ENCODE results near the gene ITGAE. TPM values are rescaled to one million over a fixed set of nuclear protein-coding genes. Genes with fewer than 3 reads are reported as not detected.

ITGAE gene
- total RNA-seq, 1 experiment from 2014 or later = 31.6 TPM

GRCh38 chr17:3695129-3695722, 105.8 kb downstream of the ITGAE start:
- H3K4me3 ChIP-seq = peak overlapping the region; percentile 45
- no peaks in the 10 kb centered on the region for H3K9me3 ChIP-seq (replicated peaks)
- H3K27ac ChIP-seq = peak overlapping the region; percentile 57
- peaks cover 7% of the 10 kb centered on the region; the same call in 1 of the 2 replicates for H3K4me1 ChIP-seq
- no peaks in the 10 kb centered on the region for H3K36me3 ChIP-seq
- H3K27me3 ChIP-seq = no peaks in the 10 kb centered on the region
- peak; percentile 36 to 51 for DNase-seq

GRCh38 chr17:3693829-3694231, 107.2 kb downstream of the ITGAE start:
- Histone ChIP-seq H3K27ac (no peak overlapping the region), H3K4me1 (peaks cover 7% of the 10 kb centered on the region; the same call in 1 of the 2 replicates), H3K9me3 (replicated peaks) (no peaks in the 10 kb centered on the region), H3K27me3 (no peaks in the 10 kb centered on the region), H3K4me3 (no peak overlapping the region), H3K36me3 (no peaks in the 10 kb centered on the region)
- no peak for DNase-seq

- H3K4me1 ChIP-seq = peaks cover 7% of the 10 kb centered on the region; the same call in 1 of the 2 replicates
- no peaks in the 10 kb centered on the region for H3K27me3 ChIP-seq
- H3K9me3 ChIP-seq (replicated peaks) = no peaks in the 10 kb centered on the region
- H3K27ac ChIP-seq = no peak overlapping the region
- DNase-seq = no peak
- no peaks in the 10 kb centered on the region for H3K36me3 ChIP-seq
- H3K4me3 ChIP-seq = no peak overlapping the region
These were observed 107.8 kb downstream of the ITGAE start for GRCh38 chr17:3693141-3693540.

DNA sequence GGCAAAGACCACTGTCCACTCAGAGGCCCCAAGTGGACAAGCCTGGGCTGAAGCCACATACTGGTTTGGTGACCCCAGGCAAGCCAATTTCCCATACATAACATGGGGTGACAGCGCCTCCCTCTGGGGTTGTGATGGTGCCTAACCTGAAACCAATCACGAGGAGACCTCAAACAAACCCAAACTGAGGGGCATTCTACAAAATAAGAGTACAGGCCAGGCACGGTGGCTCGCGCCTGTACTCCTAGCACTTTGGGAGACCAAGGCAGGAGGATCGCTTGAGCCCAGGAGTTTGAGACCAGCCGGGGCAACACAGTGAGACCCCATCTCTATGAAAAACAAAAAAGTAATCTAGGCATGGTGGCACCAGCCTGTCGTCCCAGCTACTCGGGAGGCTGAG, 108.6 kb downstream of the ITGAE start:
- H3K4me3 ChIP-seq = no peak overlapping the region
- H3K9me3 ChIP-seq (replicated peaks) = no peaks in the 10 kb centered on the region
- peaks cover 7% of the 10 kb centered on the region; the same call in 1 of the 2 replicates for H3K4me1 ChIP-seq
- no peaks in the 10 kb centered on the region for H3K27me3 ChIP-seq
- H3K36me3 ChIP-seq = no peaks in the 10 kb centered on the region
- no peak for DNase-seq
- H3K27ac ChIP-seq = no peak overlapping the region

- no peaks in the 10 kb centered on the region for H3K9me3 ChIP-seq (replicated peaks)
- H3K4me1 ChIP-seq = peaks cover 7% of the 10 kb centered on the region; the same call in 1 of the 2 replicates
- H3K4me3 ChIP-seq = no peak overlapping the region
- DNase-seq = no peak
- no peaks in the 10 kb centered on the region for H3K36me3 ChIP-seq
- H3K27ac ChIP-seq = no peak overlapping the region
- H3K27me3 ChIP-seq = no peaks in the 10 kb centered on the region
These were observed 109.3 kb downstream of the ITGAE start for GRCh38 chr17:3691617-3692067.

GRCh38 chr17:3690094-3690715, 110.8 kb downstream of the ITGAE start:
- DNase-seq = no peak
- Histone ChIP-seq H3K4me3 (no peak overlapping the region), H3K27me3 (no peaks in the 10 kb centered on the region), H3K27ac (no peak overlapping the region), H3K9me3 (replicated peaks) (no peaks in the 10 kb centered on the region), H3K36me3 (no peaks in the 10 kb centered on the region), H3K4me1 (peaks cover 3% of the 10 kb centered on the region; the same call in 1 of the 2 replicates)

DNA sequence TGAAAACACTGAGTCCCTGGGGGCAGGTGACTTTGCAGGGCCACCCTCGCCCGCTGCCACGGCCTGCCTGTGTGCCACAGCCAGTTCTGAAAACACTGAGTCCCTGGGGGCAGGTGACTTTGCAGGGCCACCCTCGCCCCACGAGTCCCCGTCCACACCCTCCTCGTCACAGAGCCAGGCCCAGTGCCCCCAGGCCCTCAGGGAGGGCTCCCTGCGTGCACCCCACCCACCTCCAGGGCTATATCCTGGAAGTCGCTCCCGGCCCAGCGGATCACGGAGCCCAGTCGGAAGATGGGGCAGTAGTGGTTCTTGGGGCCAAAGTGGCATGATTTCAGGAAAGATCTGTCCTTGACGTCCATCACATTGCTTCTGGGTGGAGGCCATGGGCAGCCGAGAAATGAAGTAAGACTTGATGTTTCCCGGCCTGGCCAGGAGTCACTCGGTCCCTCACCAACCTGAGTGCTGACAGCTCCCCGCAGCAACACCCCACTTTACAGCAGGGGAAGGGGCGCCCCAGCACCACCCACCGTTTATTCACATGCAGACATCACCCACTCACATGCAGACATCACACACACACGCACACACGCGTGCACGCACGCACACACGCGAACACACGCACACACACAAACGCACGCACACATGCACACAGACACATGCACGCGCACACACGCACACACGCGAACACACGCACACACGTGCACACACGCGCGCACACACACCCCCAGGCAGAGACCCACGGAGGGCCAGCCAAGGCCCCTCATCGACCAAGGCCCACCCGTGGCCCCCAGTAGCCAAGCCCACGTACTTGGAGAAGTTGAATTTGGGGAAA, 111.5 kb downstream of the ITGAE start:
- H3K27me3 ChIP-seq = no peaks in the 10 kb centered on the region
- no peaks in the 10 kb centered on the region; the same call in 1 of the 2 replicates for H3K4me1 ChIP-seq
- no peak overlapping the region for H3K27ac ChIP-seq
- H3K4me3 ChIP-seq = no peak overlapping the region
- no peaks in the 10 kb centered on the region for H3K9me3 ChIP-seq (replicated peaks)
- no peak for DNase-seq
- no peaks in the 10 kb centered on the region for H3K36me3 ChIP-seq

DNA sequence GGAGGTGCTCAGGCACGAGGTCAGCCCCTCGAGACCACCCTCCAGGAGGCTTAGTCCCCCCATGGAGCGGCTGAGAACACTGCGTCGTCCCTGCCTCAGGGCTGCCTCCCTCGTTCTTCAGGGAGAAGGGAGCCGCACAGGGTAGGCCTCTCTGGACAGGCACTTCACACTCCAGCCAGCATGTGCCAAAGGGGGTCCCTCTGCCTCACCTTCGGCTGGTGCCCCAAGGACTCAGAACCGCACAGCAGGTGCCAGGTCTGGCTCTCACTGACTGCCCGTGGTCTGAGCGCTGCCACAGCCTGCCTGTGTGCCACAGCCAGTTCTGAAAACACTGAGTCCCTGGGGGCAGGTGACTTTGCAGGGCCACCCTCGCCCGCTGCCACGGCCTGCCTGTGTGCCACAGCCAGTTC, 112.1 kb downstream of the ITGAE start:
- H3K27me3 ChIP-seq = no peaks in the 10 kb centered on the region
- no peaks in the 10 kb centered on the region for H3K4me1 ChIP-seq
- H3K4me3 ChIP-seq = no peak overlapping the region
- no peak overlapping the region for H3K27ac ChIP-seq
- no peaks in the 10 kb centered on the region for H3K36me3 ChIP-seq
- no peaks in the 10 kb centered on the region for H3K9me3 ChIP-seq (replicated peaks)
- no peak for DNase-seq

GRCh38 chr17:3688027-3688553, 112.9 kb downstream of the ITGAE start:
- DNase-seq = peak in 1 of 2 experiments; percentile 43
- Histone ChIP-seq H3K36me3 (no peaks in the 10 kb centered on the region), H3K4me3 (no peak overlapping the region), H3K9me3 (replicated peaks) (no peaks in the 10 kb centered on the region), H3K27ac (no peak overlapping the region), H3K4me1 (no peaks in the 10 kb centered on the region), H3K27me3 (no peaks in the 10 kb centered on the region)

GRCh38 chr17:3685174-3685573, 115.8 kb downstream of the ITGAE start:
- Histone ChIP-seq H3K36me3 (no peaks in the 10 kb centered on the region), H3K4me1 (no peaks in the 10 kb centered on the region), H3K27me3 (no peaks in the 10 kb centered on the region), H3K27ac (no peak overlapping the region), H3K4me3 (no peak overlapping the region), H3K9me3 (replicated peaks) (no peaks in the 10 kb centered on the region)
- DNase-seq = peak; percentile 42 to 69

DNA sequence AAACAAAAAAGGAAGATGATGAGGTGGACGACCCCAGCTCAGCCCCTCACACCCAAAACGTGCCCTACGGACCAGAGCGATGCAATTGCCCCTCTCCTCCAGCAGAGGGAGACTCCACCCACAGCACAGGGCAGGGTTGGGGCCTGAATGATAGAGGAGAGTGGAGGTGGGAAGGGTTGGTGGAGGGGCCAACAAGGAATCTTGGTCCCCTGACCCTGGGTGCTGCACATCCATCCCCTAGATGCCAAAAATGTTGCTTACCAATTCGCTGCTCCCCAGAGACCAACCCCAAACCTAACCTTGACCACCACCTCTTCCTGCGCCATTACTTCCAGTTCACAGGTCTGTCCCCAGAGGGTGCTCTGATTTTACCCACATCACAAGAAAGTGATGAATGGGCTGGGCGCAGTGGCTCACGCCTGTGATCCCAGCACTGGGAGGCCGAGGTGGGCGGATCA, 117.9 kb downstream of the ITGAE start:
- Histone ChIP-seq H3K27ac (no peak overlapping the region), H3K4me1 (no peaks in the 10 kb centered on the region), H3K27me3 (no peaks in the 10 kb centered on the region), H3K9me3 (replicated peaks) (no peaks in the 10 kb centered on the region), H3K4me3 (no peak overlapping the region), H3K36me3 (no peaks in the 10 kb centered on the region)
- DNase-seq = peak; percentile 33 to 63

- H3K9me3 ChIP-seq (replicated peaks) = no peaks in the 10 kb centered on the region
- no peaks in the 10 kb centered on the region for H3K27me3 ChIP-seq
- H3K36me3 ChIP-seq = no peaks in the 10 kb centered on the region
- no peak overlapping the region for H3K4me3 ChIP-seq
- DNase-seq = no peak
- H3K27ac ChIP-seq = no peak overlapping the region
- no peaks in the 10 kb centered on the region for H3K4me1 ChIP-seq
These were observed 119.0 kb downstream of the ITGAE start for GRCh38 chr17:3682033-3682432.

- H3K36me3 ChIP-seq = no peaks in the 10 kb centered on the region
- H3K4me3 ChIP-seq = no peak overlapping the region
- no peaks in the 10 kb centered on the region for H3K4me1 ChIP-seq
- no peaks in the 10 kb centered on the region for H3K9me3 ChIP-seq (replicated peaks)
- H3K27ac ChIP-seq = no peak overlapping the region
- no peak for DNase-seq
- H3K27me3 ChIP-seq = no peaks in the 10 kb centered on the region
These were observed 119.4 kb downstream of the ITGAE start for GRCh38 chr17:3681565-3681964.

- no peak for DNase-seq
- no peaks in the 10 kb centered on the region for H3K36me3 ChIP-seq
- H3K4me1 ChIP-seq = no peaks in the 10 kb centered on the region
- H3K9me3 ChIP-seq (replicated peaks) = no peaks in the 10 kb centered on the region
- no peaks in the 10 kb centered on the region for H3K27me3 ChIP-seq
- H3K4me3 ChIP-seq = no peak overlapping the region
- H3K27ac ChIP-seq = no peak overlapping the region
These were observed 119.9 kb downstream of the ITGAE start for GRCh38 chr17:3681057-3681456.

Measured in SJCRH30 (cell line).